Heart right ventricle (tissue), 16 donors: ENCODE results near the gene GMDS. TPM values are rescaled to one million over a fixed set of nuclear protein-coding genes. Genes with fewer than 3 reads are reported as not detected.

Source experiments
- ATAC-seq, 8 donors: fragments of 200-7000 bp; cut with Tn5 transposase; one replicate each; pipeline ENCODE4 v1.9.1; 2020; ENCODE audit warnings: mild to moderate bottlenecking in 8 of 8, moderate library complexity in 8 of 8, moderate number of reproducible peaks in 1 of 8
- DNase-seq, 2 donors: peaks; one replicate each; pipeline ENCODE4 v3.0.0-alpha.2; 2020
- H3K27ac ChIP-seq, 10 donors: fragments of 200-600 bp; sonication (generic) in 2 of 10; one replicate each; pipeline versions ENCODE4 v1.5.0 to v1.8.0; 2020 to 2022; ENCODE audit warnings: mild to moderate bottlenecking in 3 of 10
- H3K27me3 ChIP-seq, 7 donors: fragments of 200-600 bp; one replicate each; pipeline ENCODE4 v1.8.0; 2021 to 2022; ENCODE audit warnings: mild to moderate bottlenecking in 2 of 7
- H3K36me3 ChIP-seq, 9 donors: fragments of 200-600 bp; sonication (generic) in 1 of 9; one replicate each; pipeline versions ENCODE4 v1.5.0 to v1.8.0; 2020 to 2022; ENCODE audit warnings: mild to moderate bottlenecking in 2 of 9
- H3K4me1 ChIP-seq, 9 donors: fragments of 200-600 bp; sonication (generic) in 1 of 9; one replicate each; pipeline versions ENCODE4 v1.5.0 to v1.8.0; 2020 to 2022; ENCODE audit warnings: mild to moderate bottlenecking in 4 of 9
- H3K4me3 ChIP-seq, 10 donors: fragments of 200-600 bp; sonication (generic) in 2 of 10; one replicate each; pipeline versions ENCODE4 v1.5.0 to v1.8.0; 2020 to 2022; ENCODE audit warnings: mild to moderate bottlenecking in 7 of 10, moderate library complexity in 2 of 10
- H3K9me3 ChIP-seq, 11 donors: fragments of 200-600 bp in 10 of 11; sonication (generic) in 2 of 11; one replicate each; pipeline versions ENCODE4 v1.5.0 to v1.8.0; 2013 to 2022; ENCODE audit warnings: mild to moderate bottlenecking in 2 of 11, control low read depth in 1 of 11, moderate library complexity in 1 of 11
- CTCF ChIP-seq, 9 donors: fragments of 200-600 bp; sonication (generic) in 2 of 9; IDR thresholded peaks; one replicate each; pipeline versions ENCODE4 v1.5.0 to v1.8.0; 2021 to 2022; ENCODE audit warnings: antibody characterized with exemption in 9 of 9, mild to moderate bottlenecking in 5 of 9, moderate library complexity in 1 of 9
- WGBS, 2 donors: extraction: QIAGEN DNeasy Blood & Tissue Kit; methylation state at CpG; one replicate each; pipeline ENCODE4 v1.1.7; 2013; ENCODE audit warnings: inconsistent platforms in 1 of 2; 5-methylcytosine and 5-hydroxymethylcytosine counted together
- intact Hi-C, 10 donors: fragments of 100-400 bp; cut with DNase I; formaldehyde crosslinking; loops; one replicate each; pipeline versions ENCODE4 v1.11.1 to v1.14.2; 2022
- polyA plus RNA-seq, 2 donors: library from polyadenylated mRNA; stranded (reverse); fragments of 200-250 nt; gene quantifications; one replicate each; pipeline ENCODE4 v1.2.3, GENCODE V29; 2013
- total RNA-seq, 10 donors: library from RNA; stranded (reverse); fragmentation: NEBNext Ultra II Directional in 3 of 10; extraction: Animal tissue kit (Norgen Biotek cat#: 25700) in 3 of 10; gene quantifications; one replicate each; pipeline versions ENCODE4 v1.2.1 to v1.2.4, GENCODE V29; 2021 to 2023
- donor health status: Arrhythmogenic right ventricular cardiomyopathy.
- donor health status: ischemic (EF 13 %, LVEDD 7.1; RV severe dilation, severe dysfunction).
- donor health status: healthy with polysubstance abuse.
- donor health status: DM: no; HTN: yes; CAD: no.
- donor health status: DM: no; HTN: no; CAD: no.
- donor health status: ischemic (EF 25% LVEDD 6.9; RV normal size, moderate dysfunction).
- donor health status: ischemic (EF 25% LVEDD 5.7; RV mildly dilated, moderate dysfunction).
- donor health status: healthy.
- donor health status: DM: yes; HTN: yes; CAD: no.
- donor health status: Ischemic cardiomyopathy.
- donor health status: ischemic (EF 35%, LVEDD 5.7; RV mildly dilated, moderate dysfunction).
- donor health status: nonischemic (EF 11% LVEDD 7.7; RV severe dilation, severe dysfunction).
- donor health status: DM: yes; HTN: yes; CAD: no.
- donor health status: PGD.
- donor health status: ischemic (EF 29% LVEDD 5.4; RV normal size, mild dysfunction).
- donor health status: nonischemic (EF 23%, LVEDD 6.1; RV moderate dilation, normal function).

Gene GMDS
- total and polyA plus RNA-seq, 12 donors, result 5.0 to 10.6 (median 6.9) TPM

- intact Hi-C loops, result no loop called here
- H3K36me3 ChIP-seq, result no peaks in the 10 kb centered on the region
- 75 to 89% methylated on average over 3 of the region's 3 CpGs for WGBS, 2 donors
- DNase-seq (no peak), ATAC-seq (no peak)
- TF ChIP-seq CTCF (IDR thresholded peaks at IDR 0.05), result no peak
- no peak overlapping the region for H3K27ac ChIP-seq
- H3K4me3 ChIP-seq, result no peak overlapping the region
- no peaks in the 10 kb centered on the region for H3K9me3 ChIP-seq
- peaks cover 0 to 19% (median 10%) of the 10 kb centered on the region in 9 donors for H3K4me1 ChIP-seq
- peaks cover 0 to 40% (median 15%) of the 10 kb centered on the region in 7 donors for H3K27me3 ChIP-seq
Observed at GRCh38 chr6:1869308-1869707, 376.1 kb downstream of the GMDS start.

GRCh38 chr6:1868561-1869261 lies 376.7 kb downstream of the GMDS start:
- H3K9me3 ChIP-seq, result no peaks in the 10 kb centered on the region
- peaks cover 0 to 16% (median 10%) of the 10 kb centered on the region in 9 donors for H3K4me1 ChIP-seq
- intact Hi-C loops, result no loop called here
- H3K36me3 ChIP-seq, result no peaks in the 10 kb centered on the region
- TF ChIP-seq CTCF (IDR thresholded peaks at IDR 0.05), result no peak
- WGBS, 2 donors, result 96 to 97% methylated on average over 4 of the region's 4 CpGs
- no peak overlapping the region for H3K27ac ChIP-seq
- H3K27me3 ChIP-seq, result peaks cover 0 to 40% (median 15%) of the 10 kb centered on the region in 7 donors
- DNase-seq (no peak), ATAC-seq (no peak)
- H3K4me3 ChIP-seq, result no peak overlapping the region

GRCh38 chr6:1867197-1867596 lies 378.2 kb downstream of the GMDS start:
- intact Hi-C loops, result no loop called here
- Histone ChIP-seq H3K27ac (no peak overlapping the region), H3K9me3 (no peaks in the 10 kb centered on the region), H3K4me3 (no peak overlapping the region), H3K4me1 (peaks cover 0 to 7% (median 4%) of the 10 kb centered on the region in 9 donors), H3K36me3 (no peaks in the 10 kb centered on the region), H3K27me3 (peaks cover 0 to 40% (median 15%) of the 10 kb centered on the region in 7 donors)
- ATAC-seq (no peak), DNase-seq (no peak)
- no peak for TF ChIP-seq CTCF (IDR thresholded peaks at IDR 0.05)
- 91 to 100% methylated on average over 3 of the region's 3 CpGs for WGBS, 2 donors

- Histone ChIP-seq H3K27ac (no peak overlapping the region), H3K27me3 (peaks cover 0 to 36% (median 13%) of the 10 kb centered on the region in 7 donors), H3K9me3 (no peaks in the 10 kb centered on the region), H3K4me1 (no peaks in the 10 kb centered on the region), H3K4me3 (no peak overlapping the region), H3K36me3 (no peaks in the 10 kb centered on the region)
- no peak for TF ChIP-seq CTCF (IDR thresholded peaks at IDR 0.05)
- ATAC-seq (no peak), DNase-seq (no peak)
- intact Hi-C loops, result no loop called here
- 75 to 78% methylated on average over 7 of the region's 7 CpGs for WGBS, 2 donors
Observed at GRCh38 chr6:1865585-1865984, 379.8 kb downstream of the GMDS start.
